NCI-H1092 (cell line): ENCODE results near the gene ZNF585A.
"Not testable (repeated sequence)": the region's sequence is repeated elsewhere in the genome, so short reads cannot be mapped to it uniquely, and the experiment has no call there.

Experiments
- DNase-seq: peaks from one replicate; lab custom pipeline; 2025; lab: John Stamatoyannopoulos, UW

ZNF585A gene

DNA sequence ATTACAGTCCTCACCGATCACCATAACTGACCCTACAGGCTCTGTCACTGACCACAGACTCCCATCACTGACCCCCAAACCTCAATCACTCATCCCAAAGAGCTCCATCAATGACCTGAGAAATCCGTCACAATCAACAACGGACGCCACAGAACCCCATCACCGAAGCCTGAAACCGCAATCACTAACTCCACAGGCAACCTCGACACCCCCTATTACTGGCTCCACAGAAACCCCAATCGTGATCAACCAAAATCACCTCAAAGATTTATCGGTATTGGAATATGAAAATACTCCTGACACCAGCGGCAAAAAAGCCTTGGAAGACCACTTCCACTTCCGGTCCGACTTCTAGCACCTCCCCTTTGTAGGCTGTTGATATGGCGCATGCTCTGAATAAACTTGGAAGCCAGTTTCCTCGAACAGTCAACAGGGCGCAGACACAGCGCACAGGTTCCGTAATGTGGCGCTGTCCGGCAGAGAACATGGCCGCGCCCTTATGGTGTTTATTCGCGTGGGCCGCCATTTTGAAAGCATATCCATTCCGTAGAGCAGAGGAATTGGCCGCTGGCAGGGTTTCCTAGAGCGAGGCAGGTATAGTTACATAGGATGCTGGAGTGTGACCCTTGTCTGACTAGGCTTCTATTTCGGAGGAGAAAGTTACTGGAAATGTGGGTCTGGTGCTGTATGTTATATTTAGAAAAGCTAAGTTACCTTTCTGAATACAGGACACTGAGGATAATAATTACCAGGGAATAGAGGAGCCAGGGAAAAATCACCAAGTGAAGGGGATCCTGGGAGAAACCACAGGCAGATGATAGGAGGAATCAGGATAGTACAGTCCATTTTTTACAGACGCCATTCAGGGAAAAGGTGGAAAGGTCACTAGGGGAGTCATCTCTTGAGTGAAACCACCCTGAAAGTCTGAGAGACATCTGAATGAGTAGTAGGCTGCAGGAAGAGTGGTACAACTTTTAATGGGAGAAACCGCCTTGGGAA is at the start of gene ZNF585A:
TSS of gene ZNF585A (minus strand) at position 328 of the 999 bp plus-strand sequence. CDS start 2,785 bp downstream, outside the sequence.
- DNase-seq: peak; percentile 93

DNA sequence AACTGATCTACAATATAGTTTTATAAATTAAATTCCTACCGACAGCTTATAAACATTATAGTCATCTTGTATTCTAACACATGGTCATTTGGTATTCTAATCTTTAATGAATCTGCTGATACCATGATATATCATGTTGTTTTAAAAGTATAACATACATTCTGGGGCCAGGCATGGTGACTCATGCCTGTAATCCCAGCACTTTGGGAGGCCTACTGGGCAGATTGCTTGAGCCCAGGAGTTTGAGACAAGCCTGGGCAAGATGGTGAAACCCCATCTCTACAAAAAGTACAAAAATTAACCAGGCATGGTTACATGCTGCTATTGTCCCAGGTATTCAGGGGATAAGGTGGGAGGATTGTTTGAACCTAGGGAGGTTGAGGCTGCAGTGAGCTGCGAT is 48.6 kb upstream of the ZNF585A start:
- no peak for DNase-seq

DNA sequence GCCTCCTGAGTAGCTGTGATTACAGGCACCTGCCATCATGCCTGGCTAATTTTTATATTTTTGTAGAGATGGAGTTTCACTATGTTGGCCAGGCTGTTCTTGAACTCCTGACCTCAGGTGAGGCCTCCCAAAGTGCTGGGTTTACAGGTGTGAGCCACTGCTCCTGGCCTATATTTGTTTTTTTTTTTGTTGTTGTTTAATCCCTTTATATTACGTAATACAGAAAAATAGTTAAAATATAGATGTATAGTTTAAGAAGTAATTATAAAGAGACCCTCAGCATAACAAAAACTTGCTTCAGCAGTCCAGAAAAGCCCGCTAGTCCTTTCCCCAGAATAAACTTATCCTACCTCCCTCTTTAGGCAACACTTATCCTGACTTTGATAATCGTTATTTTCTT is 47.9 kb upstream of the ZNF585A start:
- no peak for DNase-seq

GRCh38 chr19:37218592-37218935 is 46.1 kb upstream of the ZNF585A start:
- no peak for DNase-seq

GRCh38 chr19:37217775-37218591 is 45.5 kb upstream of the ZNF585A start, which contains the start of gene ZNF383:
Gene ZNF383 (plus strand): TSS chr19:37218214. CDS start chr19:37230454, 12,240 bp downstream.
- peak; percentile 74 for DNase-seq

DNA sequence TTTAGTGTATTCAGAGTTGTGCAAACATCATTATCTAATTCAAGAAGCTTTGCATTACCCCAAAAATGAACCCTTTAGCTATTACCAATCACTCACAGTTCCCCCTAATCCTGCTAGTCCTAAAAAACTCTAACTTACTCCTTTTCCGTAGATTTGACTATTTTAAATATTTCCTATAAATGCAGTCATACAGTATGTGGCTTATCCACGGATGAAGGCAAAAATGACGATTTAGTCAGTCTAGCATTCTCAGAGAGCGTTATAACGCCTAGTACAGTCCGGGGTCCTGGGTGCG is 44.9 kb upstream of the ZNF585A start:
- DNase-seq: no peak

DNA sequence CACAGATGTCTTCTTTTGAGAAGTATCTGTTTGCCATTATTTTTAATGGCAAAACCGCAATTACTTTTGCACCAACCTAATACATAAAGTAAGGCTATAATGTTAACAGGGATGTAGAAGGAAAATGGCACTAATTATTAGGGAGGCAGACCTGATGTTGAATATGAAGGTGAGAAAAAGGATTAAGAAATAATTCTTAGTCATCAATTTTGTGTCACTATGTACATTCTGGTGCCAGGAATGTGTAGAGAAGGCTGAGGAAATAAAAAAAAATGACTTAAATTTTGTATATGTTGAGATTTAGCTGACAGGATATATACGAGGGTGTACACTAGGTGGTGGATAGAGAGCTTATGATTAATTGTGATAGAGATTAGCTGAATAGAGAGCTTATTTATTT is 25.3 kb upstream of the ZNF585A start:
- DNase-seq: no peak

GRCh38 chr19:37197115-37197514 is 24.6 kb upstream of the ZNF585A start:
- not testable (repeated sequence) for DNase-seq

DNA sequence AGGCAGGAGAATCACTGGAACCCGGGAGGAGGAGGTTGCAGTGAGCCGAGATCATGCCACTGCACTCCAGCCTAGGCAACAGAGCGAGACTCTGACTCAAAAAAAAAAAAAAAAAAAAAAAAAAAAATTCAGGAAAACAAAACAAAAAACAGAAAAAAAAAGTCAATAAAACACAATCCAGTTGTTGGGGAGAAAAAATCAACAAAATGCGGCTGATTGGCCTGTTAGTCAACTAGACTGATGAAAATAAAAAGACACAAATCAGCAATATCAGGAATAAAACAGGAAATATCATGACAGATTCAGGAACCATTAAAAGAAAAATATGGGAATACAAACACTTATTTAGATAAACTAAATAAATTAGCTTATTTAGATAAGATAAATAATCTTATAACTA is 22.8 kb upstream of the ZNF585A start:
- DNase-seq: not testable (repeated sequence)

DNA sequence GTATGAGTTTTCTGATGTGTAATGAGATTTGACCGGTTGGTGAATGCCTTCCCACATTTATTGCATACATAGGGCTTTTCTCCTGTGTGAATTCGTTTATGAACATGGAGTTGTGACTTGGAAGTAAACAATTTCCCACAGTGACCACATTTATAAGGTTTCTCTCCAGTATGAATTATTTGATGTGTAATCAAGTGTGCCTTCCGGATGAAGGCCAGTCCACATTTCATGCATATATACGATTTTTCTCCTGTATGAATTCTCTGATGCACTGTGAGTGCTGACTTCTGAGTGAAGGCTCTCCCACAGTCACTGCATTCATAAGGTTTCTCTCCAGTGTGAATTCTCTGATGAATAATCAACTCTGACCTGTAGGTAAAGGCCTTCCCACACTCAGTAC is 13.6 kb upstream of the ZNF585A start:
- DNase-seq: not testable (repeated sequence)

GRCh38 chr19:37165635-37166034 is 6.9 kb downstream of the ZNF585A start:
- DNase-seq: no peak

DNA sequence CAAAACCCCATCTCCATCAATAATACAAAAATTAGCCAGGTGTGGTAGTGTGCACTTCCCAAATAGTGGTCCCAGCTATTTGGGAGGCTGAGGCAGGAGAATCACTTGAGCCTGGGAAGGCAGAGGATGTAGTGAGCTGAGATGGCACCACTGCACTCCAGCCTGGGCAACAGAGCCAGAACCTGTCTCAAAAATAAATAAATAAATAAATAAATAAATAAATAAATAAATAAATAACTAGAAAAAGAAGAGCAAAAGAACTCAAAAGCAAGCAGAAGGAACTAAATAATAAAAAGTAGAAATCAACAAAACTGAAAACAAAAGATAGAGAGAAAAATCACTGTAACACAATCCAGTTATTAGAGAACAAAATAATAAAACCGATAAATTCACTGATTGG is 12.3 kb downstream of the ZNF585A start:
- DNase-seq: no peak

GRCh38 chr19:37148214-37148613 is 24.3 kb downstream of the ZNF585A start:
- DNase-seq: no peak

DNA sequence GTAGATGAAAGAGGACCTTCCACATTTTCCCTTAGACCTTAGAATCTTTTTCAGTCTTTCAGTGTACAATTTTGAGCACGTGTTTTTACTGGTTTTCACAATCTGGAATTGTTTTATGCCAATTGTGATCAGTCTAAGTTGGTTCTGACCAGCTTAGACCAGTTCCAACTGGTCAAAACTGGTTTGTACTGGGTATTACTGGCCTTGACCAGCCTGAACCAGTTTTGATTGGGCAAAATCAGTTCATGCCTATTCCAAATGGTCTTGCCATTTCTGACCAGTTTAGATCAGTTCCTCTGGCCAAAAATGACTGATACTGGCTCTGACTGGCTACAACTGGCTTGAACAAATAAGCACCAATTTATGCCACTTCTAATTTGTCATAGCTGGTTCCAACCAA is 36.4 kb downstream of the ZNF585A start:
- DNase-seq: no peak

DNA sequence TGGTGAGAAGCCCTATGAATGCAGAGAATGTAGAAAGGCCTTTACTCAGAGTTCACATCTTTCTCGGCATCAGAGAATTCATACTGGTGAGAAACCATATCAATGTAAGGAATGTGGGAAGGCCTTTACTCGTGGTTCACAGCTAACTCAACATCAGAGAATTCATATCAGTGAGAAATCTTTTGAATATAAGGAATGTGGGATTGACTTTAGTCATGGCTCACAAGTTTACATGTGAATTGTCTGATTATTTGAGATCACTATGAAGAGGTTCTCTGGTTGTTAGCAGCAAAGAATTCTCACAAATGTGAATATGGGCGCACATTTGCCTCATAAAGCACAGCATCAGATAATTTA is 43.7 kb downstream of the ZNF585A start:
- no peak for DNase-seq

DNA sequence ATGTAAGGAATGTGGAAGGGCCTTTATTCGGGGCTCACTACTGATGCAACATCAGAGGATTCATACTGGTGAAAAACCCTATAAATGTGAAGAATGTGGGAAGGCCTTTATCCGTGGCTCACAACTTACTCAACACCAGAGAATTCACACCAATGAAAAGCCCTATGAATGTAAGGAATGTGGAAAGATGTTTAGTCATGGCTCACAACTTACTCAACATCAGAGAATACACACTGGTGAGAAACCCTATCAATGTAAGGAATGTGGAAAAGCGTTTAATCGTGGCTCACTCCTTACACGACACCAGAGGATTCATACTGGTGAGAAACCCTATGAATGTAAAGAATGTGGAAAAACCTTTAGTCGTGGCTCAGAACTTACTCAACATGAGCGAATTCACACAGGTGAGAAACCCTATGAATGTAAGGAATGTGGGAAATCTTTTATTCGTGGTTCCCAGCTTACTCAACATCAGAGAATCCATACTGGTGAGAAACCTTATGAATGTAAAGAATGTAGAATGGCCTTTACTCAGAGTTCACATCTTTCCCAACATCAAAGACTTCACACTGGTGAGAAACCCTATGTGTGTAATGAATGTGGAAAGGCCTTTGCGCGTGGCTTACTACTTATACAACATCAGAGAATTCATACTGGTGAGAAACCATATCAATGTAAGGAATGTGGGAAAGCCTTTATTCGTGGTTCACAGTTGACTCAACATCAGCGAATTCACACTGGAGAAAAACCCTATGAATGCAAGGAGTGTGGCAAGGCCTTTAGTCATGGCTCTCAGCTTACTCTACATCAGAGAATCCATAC is 44.3 kb downstream of the ZNF585A start:
- DNase-seq: no peak

DNA sequence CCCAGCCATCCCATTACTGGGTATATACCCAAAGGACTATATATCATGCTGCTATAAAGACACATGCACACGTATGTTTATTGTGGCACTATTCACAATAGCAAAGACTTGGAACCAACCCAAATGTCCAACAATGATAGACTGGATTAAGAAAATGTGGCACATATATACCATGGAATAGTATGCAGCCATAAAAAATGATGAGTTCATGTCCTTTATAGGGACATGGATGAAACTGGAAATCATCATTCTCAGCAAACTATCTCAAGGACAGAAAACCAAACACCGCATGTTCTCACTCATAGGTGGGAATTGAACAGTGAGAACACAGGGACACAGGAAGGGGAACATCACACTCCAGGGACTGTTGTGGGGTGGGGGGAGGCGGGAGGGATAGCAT is 50.4 kb downstream of the ZNF585A start:
- not testable (repeated sequence) for DNase-seq

DNA sequence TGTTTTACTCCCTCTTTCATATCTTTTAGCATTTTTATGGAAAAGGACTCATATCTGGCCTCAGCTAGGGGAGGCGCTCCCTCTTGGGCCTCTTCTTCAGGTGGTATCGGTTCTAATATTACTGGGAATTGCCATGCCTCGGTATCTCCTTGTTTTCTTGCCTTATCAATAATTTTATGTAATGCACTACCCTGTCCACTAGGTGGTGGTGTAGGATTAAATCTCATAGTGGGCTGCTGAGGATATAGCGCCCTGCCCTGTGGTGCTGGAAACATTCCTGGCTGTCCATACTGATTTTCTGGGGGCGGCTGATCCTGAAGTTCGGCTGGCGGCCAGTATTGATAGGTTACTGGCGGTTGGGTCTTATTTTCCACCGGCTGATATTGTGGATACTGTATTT is 58.5 kb downstream of the ZNF585A start:
- DNase-seq: no peak

- DNase-seq: not testable (repeated sequence)
These were observed 60.7 kb downstream of the ZNF585A start for GRCh38 chr19:37111753-37112152.

- DNase-seq: not testable (repeated sequence)
These were observed 68.4 kb downstream of the ZNF585A start for GRCh38 chr19:37104135-37104534.

GRCh38 chr19:37098570-37098969 is 73.9 kb downstream of the ZNF585A start:
- no peak for DNase-seq

GRCh38 chr19:37095859-37096258 is 76.6 kb downstream of the ZNF585A start:
- DNase-seq: no peak
